Astrocyte (in vitro differentiated cells and primary cell): ENCODE measurements around the gene POU2F1. TPM values are rescaled to one million over a fixed set of nuclear protein-coding genes. Genes with fewer than 3 reads are reported as not detected.

Experiments
- DNase-seq: peaks from one replicate; pipeline ENCODE4 v3.0.0-alpha.2; 2010; ENCODE audit warnings: low read depth
- FAIRE-seq: peaks from 2 replicates; lab custom pipeline; 2011; peaks lifted over from hg19 to GRCh38; lab: Jason Lieb, UNC
- H2AFZ ChIP-seq: 2 replicates; pipeline ENCODE4 v1.6.0; 2012; ENCODE audit warnings: low read depth, low read length, inconsistent platforms
- H3K27ac ChIP-seq: 2 replicates; pipeline ENCODE4 v1.5.1; 2011; ENCODE audit warnings: low read depth, low read length, inconsistent platforms
- H3K27me3 ChIP-seq: 2 replicates; pipeline ENCODE4 v1.6.0; 2011; ENCODE audit warnings: low read length, inconsistent platforms; ENCODE audit not compliant: insufficient read depth
- H3K36me3 ChIP-seq: 2 replicates; pipeline ENCODE4 v1.5.1; 2011; ENCODE audit warnings: low read length, inconsistent platforms; ENCODE audit not compliant: insufficient read depth
- H3K4me1 ChIP-seq: 2 replicates; pipeline ENCODE4 v1.5.1; 2011; ENCODE audit warnings: low read length, inconsistent platforms; ENCODE audit not compliant: insufficient read depth
- H3K4me2 ChIP-seq: 2 replicates; pipeline ENCODE4 v1.6.0; 2012; ENCODE audit warnings: low read length, inconsistent platforms
- H3K4me3 ChIP-seq: 2 replicates; pipeline ENCODE4 v1.5.1; 2011; ENCODE audit warnings: low read depth, mild to moderate bottlenecking, low read length, inconsistent platforms; ENCODE audit not compliant: insufficient read depth
- H3K79me2 ChIP-seq: 2 replicates; pipeline ENCODE4 v1.6.0; 2012; ENCODE audit warnings: mild to moderate bottlenecking, low read length, inconsistent platforms; ENCODE audit not compliant: insufficient read depth
- H3K9ac ChIP-seq: 2 replicates; pipeline ENCODE4 v1.6.0; 2012; ENCODE audit warnings: mild to moderate bottlenecking, low read length, inconsistent platforms
- H3K9me3 ChIP-seq: 2 replicates; pipeline ENCODE4 v1.5.1; 2012; ENCODE audit warnings: low read depth, mild to moderate bottlenecking, low read length, inconsistent platforms; ENCODE audit not compliant: insufficient read depth
- H4K20me1 ChIP-seq: 2 replicates; pipeline ENCODE4 v1.6.0; 2012; ENCODE audit warnings: low read length, inconsistent platforms; ENCODE audit not compliant: insufficient read depth
- H3K27ac Mint-ChIP-seq: one replicate; pipeline ENCODE4 v1.8.0; 2021; ENCODE audit warnings: mild to moderate bottlenecking, mixed read lengths; ENCODE audit not compliant: unreplicated experiment
- H3K27me3 Mint-ChIP-seq: one replicate; pipeline ENCODE4 v1.8.0; 2021; ENCODE audit warnings: low read depth, mixed read lengths; ENCODE audit not compliant: unreplicated experiment
- H3K36me3 Mint-ChIP-seq: one replicate; pipeline ENCODE4 v1.8.0; 2021; ENCODE audit warnings: low read depth, mixed read lengths; ENCODE audit not compliant: unreplicated experiment
- H3K4me1 Mint-ChIP-seq: one replicate; pipeline ENCODE4 v1.8.0; 2021; ENCODE audit warnings: low read depth, mixed read lengths; ENCODE audit not compliant: unreplicated experiment
- H3K4me3 Mint-ChIP-seq: one replicate; pipeline ENCODE4 v1.8.0; 2021; ENCODE audit warnings: mild to moderate bottlenecking, moderate library complexity, mixed read lengths; ENCODE audit not compliant: unreplicated experiment
- H3K9me3 Mint-ChIP-seq: one replicate; pipeline ENCODE4 v1.8.0; 2021; ENCODE audit warnings: mild to moderate bottlenecking, mixed read lengths; ENCODE audit not compliant: unreplicated experiment
- CTCF ChIP-seq: IDR thresholded peaks from 2 replicates; pipeline ENCODE4 v1.5.1; 2011; ENCODE audit warnings: low read depth, mild to moderate bottlenecking, inconsistent platforms, low read length, moderate library complexity; ENCODE audit not compliant: insufficient read depth
- EZH2 ChIP-seq: IDR thresholded peaks from 2 replicates; pipeline ENCODE4 v1.6.1; 2012; ENCODE audit warnings: mild to moderate bottlenecking, low read length, inconsistent platforms; ENCODE audit not compliant: insufficient read depth
- total RNA-seq: library from RNA; stranded (reverse); gene quantifications from 2 replicates; pipeline ENCODE4 v1.2.1, GENCODE V29; 2021

The POU2F1 gene
- total RNA-seq, 1 donor from 2014 or later = 21.7 TPM

GRCh38 chr1:167191958-167192357 is 28.7 kb upstream of the POU2F1 start:
- H3K4me3 ChIP-seq = no peak overlapping the region
- no peaks in the 10 kb centered on the region for H3K27me3 ChIP-seq
- H2AFZ ChIP-seq = no peak overlapping the region
- H3K4me1 Mint-ChIP-seq = peaks cover 15% of the 10 kb centered on the region
- peaks cover 3% of the 10 kb centered on the region for H3K9me3 Mint-ChIP-seq
- no peak overlapping the region for H3K9ac ChIP-seq
- no peak overlapping the region for H3K27ac Mint-ChIP-seq
- TF ChIP-seq EZH2 (no peak), CTCF (no peak)
- no peak overlapping the region for H3K27ac ChIP-seq
- H3K4me3 Mint-ChIP-seq = no peak overlapping the region
- H3K9me3 ChIP-seq = no peaks in the 10 kb centered on the region
- peaks cover 6% of the 10 kb centered on the region for H3K4me1 ChIP-seq
- peaks cover 3% of the 10 kb centered on the region for H3K27me3 Mint-ChIP-seq
- no peaks in the 10 kb centered on the region for H3K36me3 Mint-ChIP-seq
- H3K36me3 ChIP-seq = no peaks in the 10 kb centered on the region
- no peaks in the 10 kb centered on the region for H4K20me1 ChIP-seq
- no peak overlapping the region for H3K4me2 ChIP-seq
- H3K79me2 ChIP-seq = no peaks in the 10 kb centered on the region
- FAIRE-seq = no peak
- DNase-seq = no peak

DNA sequence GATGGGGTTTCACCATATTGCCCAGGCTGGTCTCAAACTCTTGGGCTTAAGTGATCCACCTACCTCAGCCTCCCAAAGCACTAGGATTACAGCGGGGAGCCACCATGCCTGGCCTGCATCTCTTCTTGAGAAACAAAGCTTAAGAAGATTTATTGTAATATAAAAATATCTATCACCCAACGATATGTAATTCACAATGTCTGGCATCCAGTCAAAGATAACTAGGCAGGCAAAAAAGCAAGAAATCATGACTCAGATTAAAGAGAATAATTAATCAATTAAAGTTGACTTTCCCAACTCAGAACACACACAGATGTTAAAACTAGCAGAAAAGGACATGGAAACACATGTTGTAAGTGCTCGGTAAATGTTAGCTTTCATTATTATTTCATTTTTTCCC is 26.5 kb upstream of the POU2F1 start:
- Histone ChIP-seq H3K4me3 (no peak overlapping the region), H4K20me1 (no peaks in the 10 kb centered on the region), H3K27me3 (no peaks in the 10 kb centered on the region), H3K4me1 (peaks cover 12% of the 10 kb centered on the region), H3K9ac (no peak overlapping the region), H3K9me3 (no peaks in the 10 kb centered on the region), H3K36me3 (no peaks in the 10 kb centered on the region), H3K27ac (no peak overlapping the region), H3K4me2 (no peak overlapping the region), H2AFZ (no peak overlapping the region), H3K79me2 (no peaks in the 10 kb centered on the region)
- DNase-seq (no peak), FAIRE-seq (no peak)
- Mint-ChIP-seq H3K4me3 (no peak overlapping the region), H3K9me3 (peaks cover 2% of the 10 kb centered on the region), H3K27me3 (peaks cover 3% of the 10 kb centered on the region), H3K36me3 (no peaks in the 10 kb centered on the region), H3K27ac (no peak overlapping the region), H3K4me1 (peaks cover 33% of the 10 kb centered on the region)
- no peak for TF ChIP-seq CTCF
- TF ChIP-seq EZH2 = no peak

GRCh38 chr1:167196166-167196565 is 24.5 kb upstream of the POU2F1 start:
- Histone ChIP-seq H3K4me2 (peak overlapping the region; percentile 14), H3K4me3 (no peak overlapping the region), H3K36me3 (no peaks in the 10 kb centered on the region), H3K4me1 (peaks cover 12% of the 10 kb centered on the region), H3K79me2 (no peaks in the 10 kb centered on the region), H4K20me1 (no peaks in the 10 kb centered on the region), H3K9me3 (no peaks in the 10 kb centered on the region), H3K27ac (no peak overlapping the region), H2AFZ (no peak overlapping the region), H3K9ac (no peak overlapping the region), H3K27me3 (no peaks in the 10 kb centered on the region)
- H3K36me3 Mint-ChIP-seq = no peaks in the 10 kb centered on the region
- DNase-seq = peak; percentile 45
- H3K9me3 Mint-ChIP-seq = peaks cover 2% of the 10 kb centered on the region
- H3K27me3 Mint-ChIP-seq = no peaks in the 10 kb centered on the region
- peaks cover 33% of the 10 kb centered on the region for H3K4me1 Mint-ChIP-seq
- peak; percentile 73 for FAIRE-seq
- no peak overlapping the region for H3K27ac Mint-ChIP-seq
- H3K4me3 Mint-ChIP-seq = no peak overlapping the region
- TF ChIP-seq EZH2 = no peak
- TF ChIP-seq CTCF = no peak
